Dendritic cell treated with granulocyte-macrophage colony-stimulating factor and Interleukin-4, amounts not matched to agents 40 ng/mL and 50 ng/mL, for 4 days (primary cell): ENCODE data around the gene IRF9.
A peak's percentile ranks its signal among the peaks of the same experiment; 100 is the strongest.

Experiments
- H3K27ac Mint-ChIP-seq: one replicate; pipeline ENCODE4 v1.8.0; 2022; ENCODE audit warnings: mild to moderate bottlenecking, mixed read lengths
- H3K27me3 Mint-ChIP-seq: one replicate; pipeline ENCODE4 v1.8.0; 2022; ENCODE audit warnings: mild to moderate bottlenecking, mixed read lengths
- H3K36me3 Mint-ChIP-seq: one replicate; pipeline ENCODE4 v1.8.0; 2022; ENCODE audit warnings: low read depth, mixed read lengths
- H3K4me1 Mint-ChIP-seq: one replicate; pipeline ENCODE4 v1.8.0; 2022; ENCODE audit warnings: low read depth, mixed read lengths
- H3K4me3 Mint-ChIP-seq: one replicate; pipeline ENCODE4 v1.8.0; 2022; ENCODE audit warnings: mild to moderate bottlenecking, moderate library complexity, mixed read lengths
- H3K9me3 Mint-ChIP-seq: one replicate; pipeline ENCODE4 v1.8.0; 2022; ENCODE audit warnings: mixed read lengths
- intact Hi-C: fragments of 100-400 bp; cut with micrococcal nuclease; formaldehyde crosslinking; loops from one replicate; pipeline ENCODE4 v1.15.0; 2022

IRF9 gene, protein sequence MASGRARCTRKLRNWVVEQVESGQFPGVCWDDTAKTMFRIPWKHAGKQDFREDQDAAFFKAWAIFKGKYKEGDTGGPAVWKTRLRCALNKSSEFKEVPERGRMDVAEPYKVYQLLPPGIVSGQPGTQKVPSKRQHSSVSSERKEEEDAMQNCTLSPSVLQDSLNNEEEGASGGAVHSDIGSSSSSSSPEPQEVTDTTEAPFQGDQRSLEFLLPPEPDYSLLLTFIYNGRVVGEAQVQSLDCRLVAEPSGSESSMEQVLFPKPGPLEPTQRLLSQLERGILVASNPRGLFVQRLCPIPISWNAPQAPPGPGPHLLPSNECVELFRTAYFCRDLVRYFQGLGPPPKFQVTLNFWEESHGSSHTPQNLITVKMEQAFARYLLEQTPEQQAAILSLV

DNA sequence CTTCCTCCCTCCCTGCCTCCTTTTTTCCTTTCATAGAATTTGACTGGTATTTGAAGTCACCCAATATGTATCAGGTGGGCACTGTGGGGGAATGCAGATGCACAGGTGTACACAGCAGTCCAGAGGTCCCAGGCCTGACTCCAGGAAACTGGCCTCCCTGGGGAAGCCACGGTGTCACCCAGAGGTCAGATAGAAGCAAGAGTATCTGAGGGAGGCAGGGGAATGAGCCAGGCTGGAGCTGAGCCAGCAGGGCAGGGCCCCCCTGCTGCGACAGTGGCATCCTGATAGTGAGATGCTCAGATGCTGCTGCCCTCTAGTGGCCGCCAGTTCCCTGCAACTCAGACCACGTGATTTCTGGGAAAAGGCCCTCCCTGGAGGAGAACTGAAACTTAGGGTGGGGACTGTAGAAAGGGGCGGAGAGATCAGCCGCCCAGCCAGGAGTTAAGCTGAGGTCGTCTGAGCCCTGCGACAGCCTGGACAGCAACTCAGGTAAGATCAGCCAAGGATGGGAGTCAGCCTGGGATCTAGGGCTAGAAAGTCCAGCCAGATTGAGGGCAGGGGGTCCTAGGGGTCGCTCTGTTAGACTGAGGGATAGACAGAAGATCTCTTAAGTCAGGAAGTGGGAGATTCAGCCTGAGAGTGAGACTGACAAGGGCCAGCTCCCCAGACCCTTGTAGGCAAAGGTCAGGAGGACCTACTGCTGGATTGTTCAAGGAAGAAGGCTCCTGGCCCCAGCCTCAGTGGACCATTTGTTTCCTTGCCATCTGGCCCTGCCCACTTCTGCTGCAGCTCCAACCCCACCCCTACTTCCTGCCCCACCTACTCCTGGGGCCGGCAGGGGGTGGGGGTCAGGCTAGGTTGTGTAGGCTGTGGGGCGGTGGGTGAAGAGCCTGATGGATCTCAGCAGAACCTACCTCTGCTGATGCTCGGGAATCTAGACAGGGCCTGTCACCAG, at the start of gene IRF9:
Gene IRF9, plus strand, starts transcription at position 416 of the 955 bp plus-strand sequence. CDS start 880 bp downstream, outside the sequence.
- no peaks in the 10 kb centered on the region for H3K9me3 Mint-ChIP-seq
- peak within 1 kb of the TSS; percentile 95 for H3K4me3 Mint-ChIP-seq
- H3K4me1 Mint-ChIP-seq = peaks cover 66% of the 10 kb centered on the region
- peak within 1 kb of the TSS; percentile 93 for H3K27ac Mint-ChIP-seq
- intact Hi-C loops = loop anchor here (1.0 to 5.0 kb wide), 5 partner anchors 14 to 104 kb away; partner anchors contain the start of genes DCAF11, NRL, PCK2 and RNF31
- peaks cover 98% of the 10 kb centered on the region for H3K36me3 Mint-ChIP-seq
- no peaks in the 10 kb centered on the region for H3K27me3 Mint-ChIP-seq

DNA sequence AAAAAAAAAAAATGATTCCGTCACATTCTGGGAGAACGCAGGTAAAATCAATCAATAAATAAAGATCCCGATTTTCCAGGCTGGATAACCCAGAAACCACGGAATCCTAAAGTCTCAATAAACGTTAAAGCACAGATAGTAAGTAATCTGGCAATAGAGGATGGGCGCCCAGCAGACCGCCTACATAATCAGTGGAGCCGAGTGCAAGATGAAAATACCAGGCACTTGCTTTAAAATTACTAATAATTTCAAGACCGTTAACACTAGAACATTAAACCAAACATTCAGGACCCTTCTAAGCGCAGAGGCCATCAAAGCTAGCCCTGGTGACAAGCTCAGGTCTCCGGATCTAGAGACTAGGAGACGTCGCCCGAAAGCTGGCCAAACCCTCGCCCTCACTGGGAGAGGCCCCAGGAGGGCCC, 47.7 kb upstream of the IRF9 start:
- H3K27ac Mint-ChIP-seq = peak overlapping the region; percentile 100
- intact Hi-C loops = loop anchor here (10.0 kb wide), 1 partner anchor 101 kb away; the partner anchor contains the start of genes CHMP4A and MDP1
- H3K4me1 Mint-ChIP-seq = peaks cover 47% of the 10 kb centered on the region
- H3K4me3 Mint-ChIP-seq = peak overlapping the region; percentile 88
- peaks cover 45% of the 10 kb centered on the region for H3K36me3 Mint-ChIP-seq
- no peaks in the 10 kb centered on the region for H3K9me3 Mint-ChIP-seq
- no peaks in the 10 kb centered on the region for H3K27me3 Mint-ChIP-seq

DNA sequence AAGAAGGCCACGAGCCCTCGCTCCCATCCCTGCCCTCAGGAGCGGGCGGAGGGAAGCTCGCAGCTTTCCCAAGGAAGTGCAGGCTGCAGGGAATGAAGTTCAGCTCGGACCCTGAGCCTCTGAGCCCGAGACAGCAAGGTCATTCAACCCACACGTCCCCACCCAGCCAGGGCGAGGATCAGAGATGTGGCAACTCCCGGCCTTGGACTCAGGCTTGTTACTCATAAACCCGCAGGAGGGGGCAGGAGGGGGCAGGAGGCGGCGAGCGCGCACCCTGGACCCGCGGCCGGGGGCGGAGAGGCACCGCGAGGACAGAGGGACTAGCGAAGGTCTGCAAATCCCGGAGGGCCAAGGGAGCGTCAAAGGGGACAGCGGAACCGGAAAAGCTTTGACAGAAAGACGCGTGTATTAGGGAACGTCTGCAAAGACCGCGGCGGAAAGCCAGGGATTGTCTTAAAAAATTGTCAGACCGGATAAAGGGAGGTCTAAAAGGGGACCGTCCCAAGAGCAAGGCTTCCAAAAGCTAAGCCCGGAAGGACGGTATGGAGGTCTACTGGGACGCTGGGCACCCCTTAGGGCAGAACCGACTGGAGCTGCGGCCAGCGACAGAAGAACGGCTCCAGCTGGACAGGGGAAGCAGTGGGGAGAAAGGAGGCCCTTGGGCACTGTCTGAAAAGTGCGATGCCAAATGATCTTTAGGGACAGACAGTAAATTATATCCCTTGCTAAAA, 47.1 kb upstream of the IRF9 start:
- Mint-ChIP-seq H3K36me3 (peaks cover 51% of the 10 kb centered on the region), H3K27me3 (no peaks in the 10 kb centered on the region), H3K9me3 (no peaks in the 10 kb centered on the region), H3K4me3 (peak overlapping the region; percentile 88), H3K4me1 (peaks cover 42% of the 10 kb centered on the region), H3K27ac (peak overlapping the region; percentile 100)
- intact Hi-C loops = loop anchor here (1.0 to 10.0 kb wide), 6 partner anchors 20 to 101 kb away; partner anchors contain the start of genes CHMP4A, EMC9, IPO4 and IRF9

DNA sequence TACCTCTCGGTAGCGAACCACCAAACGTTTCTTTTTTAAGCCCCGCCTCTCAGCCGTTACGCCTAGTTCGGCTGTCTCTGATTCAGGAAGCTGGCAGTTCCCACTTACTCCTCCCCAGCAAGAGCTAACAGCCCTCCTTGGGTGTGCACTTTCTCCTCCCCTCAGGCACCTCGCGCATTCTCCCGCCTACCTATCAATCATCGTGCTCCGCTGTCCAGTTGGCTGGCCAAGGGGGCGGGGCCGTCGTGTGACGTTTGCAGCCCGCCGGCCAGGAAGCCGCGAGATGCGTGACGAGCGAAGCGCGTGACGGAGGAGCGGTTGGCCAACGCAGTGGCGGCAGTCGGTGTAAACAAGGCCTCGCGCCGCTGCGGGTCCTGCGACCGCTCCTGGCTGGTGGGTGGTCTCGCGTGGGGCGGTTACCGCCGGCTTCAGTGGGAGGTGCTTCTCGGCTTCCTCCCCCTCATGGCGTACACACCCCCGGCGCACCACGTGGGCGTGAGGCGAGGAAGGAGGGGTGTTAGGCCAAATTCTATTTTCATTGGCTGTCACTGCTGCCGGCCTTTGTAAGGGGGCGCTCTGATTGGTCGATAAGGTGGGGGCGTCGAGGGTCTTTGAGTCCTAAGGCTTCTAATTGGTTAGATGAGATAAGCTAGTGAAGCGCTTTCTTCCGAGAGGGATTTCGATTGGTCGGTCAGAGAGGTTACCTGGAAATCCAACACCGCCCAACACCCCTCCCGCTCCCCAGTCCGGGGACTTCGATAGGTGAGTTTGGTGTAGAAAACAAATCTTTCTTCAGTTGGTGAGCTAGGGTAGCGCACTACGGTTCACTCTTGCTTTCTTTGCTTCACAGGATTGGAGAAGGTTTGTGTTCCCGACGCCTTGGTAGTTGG, 46.3 kb upstream of the IRF9 start, which contains the start of the genes DCAF11 and NRL:
Gene DCAF11, plus strand, starts transcription at position 246 of the 890 bp plus-strand sequence. CDS start 818 bp downstream, outside the sequence.
Gene NRL, minus strand, starts transcription at position 418 of the 890 bp plus-strand sequence. CDS start 32,101 bp downstream, outside the sequence.
- intact Hi-C loops = loop anchor here (1.0 to 10.0 kb wide), 7 partner anchors 20 to 100 kb away; partner anchors contain the start of genes CHMP4A, EMC9, IPO4 and IRF9
- Mint-ChIP-seq H3K27me3 (no peaks in the 10 kb centered on the region), H3K4me1 (peaks cover 41% of the 10 kb centered on the region), H3K4me3 (peak within 1 kb of the TSS; percentile 88), H3K27ac (peak within 1 kb of the TSS; percentile 100), H3K36me3 (peaks cover 59% of the 10 kb centered on the region), H3K9me3 (no peaks in the 10 kb centered on the region)

DNA sequence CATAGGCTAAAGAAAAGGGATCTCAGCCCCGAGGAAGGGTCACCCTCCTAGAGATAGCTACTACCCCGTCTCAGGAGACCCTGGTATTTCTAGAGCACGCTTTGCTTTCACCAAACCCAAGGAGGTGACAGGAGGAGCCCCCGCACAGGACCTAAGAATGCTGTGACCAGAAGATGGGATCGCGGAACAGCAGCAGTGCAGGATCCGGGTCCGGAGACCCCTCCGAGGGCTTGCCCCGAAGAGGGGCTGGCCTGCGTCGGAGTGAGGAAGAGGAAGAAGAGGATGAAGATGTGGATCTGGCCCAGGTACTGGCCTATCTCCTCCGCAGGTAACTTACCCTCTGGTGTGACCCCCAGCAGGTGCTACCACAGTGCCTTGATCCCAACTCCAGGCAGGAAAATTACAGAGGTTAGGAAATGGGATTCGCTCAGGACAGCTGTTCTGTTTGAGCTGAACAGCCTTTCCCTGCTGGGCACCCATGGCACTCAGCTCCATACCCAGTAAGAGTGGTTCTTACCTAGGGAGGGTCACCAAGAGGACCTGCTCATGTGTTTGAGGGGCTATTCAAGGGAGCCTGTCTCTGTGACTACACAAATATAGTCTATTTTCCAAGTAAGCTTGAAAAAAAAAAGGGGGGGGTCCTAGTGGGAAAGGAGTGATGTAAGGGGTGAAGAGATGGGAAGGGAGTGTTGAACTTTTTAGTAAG, 45.5 kb upstream of the IRF9 start:
- peaks cover 67% of the 10 kb centered on the region for H3K36me3 Mint-ChIP-seq
- H3K27ac Mint-ChIP-seq = peak overlapping the region; percentile 100
- intact Hi-C loops = loop anchor here (1.0 to 10.0 kb wide), 2 partner anchors 21 to 99 kb away; partner anchors contain the start of genes CHMP4A, MDP1 and PSME1
- peak overlapping the region; percentile 88 for H3K4me3 Mint-ChIP-seq
- H3K9me3 Mint-ChIP-seq = no peaks in the 10 kb centered on the region
- H3K27me3 Mint-ChIP-seq = no peaks in the 10 kb centered on the region
- H3K4me1 Mint-ChIP-seq = peaks cover 41% of the 10 kb centered on the region

DNA sequence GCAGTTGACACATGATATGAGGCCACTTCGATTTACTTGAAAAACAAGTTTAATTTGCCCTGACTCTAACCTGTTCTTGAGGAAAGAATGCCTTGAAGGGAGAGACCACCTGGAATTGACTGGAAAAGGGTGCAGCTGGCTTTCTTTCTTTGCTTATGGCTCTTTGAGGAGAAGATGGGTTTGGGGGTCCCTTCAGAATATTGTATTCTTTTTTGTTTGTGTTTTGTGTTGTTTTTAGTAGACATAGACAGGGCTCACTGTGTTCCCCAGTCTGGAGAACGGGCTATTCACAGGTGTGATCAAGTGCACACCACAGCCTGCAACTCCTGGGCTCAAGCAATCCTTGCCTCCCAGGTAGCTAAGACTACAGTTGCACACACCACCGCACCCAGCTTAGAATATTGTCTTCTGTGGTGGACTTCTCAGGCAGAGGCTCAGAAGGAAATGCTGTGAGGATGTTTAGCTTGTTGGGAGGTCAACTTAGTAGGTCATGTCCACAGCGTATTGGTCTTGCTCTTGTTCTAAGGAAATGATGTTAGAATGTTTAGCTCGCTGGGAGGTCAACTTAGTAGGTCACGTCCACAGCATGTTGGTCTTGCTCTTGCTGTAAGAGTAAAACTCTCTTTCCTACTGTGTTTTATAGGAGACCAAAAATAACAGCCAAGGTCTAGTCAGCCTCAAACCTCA, 44.8 kb upstream of the IRF9 start:
- Mint-ChIP-seq H3K4me3 (peak overlapping the region; percentile 88), H3K27me3 (no peaks in the 10 kb centered on the region), H3K36me3 (peaks cover 74% of the 10 kb centered on the region), H3K27ac (peak overlapping the region; percentile 48), H3K9me3 (no peaks in the 10 kb centered on the region), H3K4me1 (peaks cover 36% of the 10 kb centered on the region)
- intact Hi-C loops = loop anchor here (10.0 kb wide), 1 partner anchor 99 kb away; the partner anchor contains the start of genes CHMP4A and MDP1

DNA sequence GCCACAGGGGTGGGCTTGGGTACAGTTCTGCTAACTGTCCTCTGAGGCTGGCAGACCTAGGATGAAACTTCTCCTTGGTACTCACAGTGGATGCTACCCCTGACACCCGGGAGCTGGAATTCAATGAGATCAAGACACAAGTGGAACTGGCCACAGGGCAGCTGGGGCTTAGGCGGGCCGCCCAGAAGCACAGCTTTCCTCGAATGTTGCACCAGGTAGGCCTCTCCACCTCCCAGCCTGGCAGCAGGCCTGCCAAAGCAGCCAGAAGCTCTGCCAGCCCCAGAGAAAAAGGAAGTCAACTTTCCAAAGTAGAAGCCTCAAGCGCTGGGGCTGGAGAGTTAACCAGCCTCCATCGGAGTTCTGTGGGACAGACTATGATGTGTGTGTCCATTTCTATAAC, 43.9 kb upstream of the IRF9 start:
- intact Hi-C loops = loop anchor here (10.0 kb wide), 1 partner anchor 98 kb away; the partner anchor contains the start of genes CHMP4A and MDP1
- peaks cover 36% of the 10 kb centered on the region for H3K4me1 Mint-ChIP-seq
- no peaks in the 10 kb centered on the region for H3K27me3 Mint-ChIP-seq
- no peak overlapping the region for H3K4me3 Mint-ChIP-seq
- H3K27ac Mint-ChIP-seq = peak overlapping the region; percentile 48
- no peaks in the 10 kb centered on the region for H3K9me3 Mint-ChIP-seq
- peaks cover 83% of the 10 kb centered on the region for H3K36me3 Mint-ChIP-seq

DNA sequence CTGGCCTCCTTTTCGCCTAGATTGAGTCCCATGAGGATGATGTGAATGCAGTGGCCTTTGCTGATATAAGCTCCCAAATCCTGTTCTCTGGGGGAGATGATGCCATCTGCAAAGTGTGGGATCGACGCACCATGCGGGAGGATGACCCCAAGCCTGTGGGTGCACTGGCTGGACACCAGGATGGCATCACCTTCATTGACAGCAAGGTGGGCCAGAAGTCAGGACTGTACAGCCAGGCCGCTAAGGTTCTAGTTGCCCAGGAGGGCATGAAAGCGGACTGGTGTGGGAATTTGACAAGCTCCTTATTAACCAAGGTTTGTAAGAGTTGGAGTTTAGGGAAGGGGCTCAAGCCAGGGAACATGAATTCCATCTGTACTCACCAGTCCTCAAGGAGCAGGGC, 41.4 kb upstream of the IRF9 start:
- intact Hi-C loops = loop anchor here (10.0 kb wide), 1 partner anchor 95 kb away; the partner anchor contains the start of genes CHMP4A and MDP1
- no peak overlapping the region for H3K4me3 Mint-ChIP-seq
- H3K27me3 Mint-ChIP-seq = no peaks in the 10 kb centered on the region
- H3K9me3 Mint-ChIP-seq = no peaks in the 10 kb centered on the region
- H3K4me1 Mint-ChIP-seq = peaks cover 39% of the 10 kb centered on the region
- no peak overlapping the region for H3K27ac Mint-ChIP-seq
- H3K36me3 Mint-ChIP-seq = peaks cover 96% of the 10 kb centered on the region

DNA sequence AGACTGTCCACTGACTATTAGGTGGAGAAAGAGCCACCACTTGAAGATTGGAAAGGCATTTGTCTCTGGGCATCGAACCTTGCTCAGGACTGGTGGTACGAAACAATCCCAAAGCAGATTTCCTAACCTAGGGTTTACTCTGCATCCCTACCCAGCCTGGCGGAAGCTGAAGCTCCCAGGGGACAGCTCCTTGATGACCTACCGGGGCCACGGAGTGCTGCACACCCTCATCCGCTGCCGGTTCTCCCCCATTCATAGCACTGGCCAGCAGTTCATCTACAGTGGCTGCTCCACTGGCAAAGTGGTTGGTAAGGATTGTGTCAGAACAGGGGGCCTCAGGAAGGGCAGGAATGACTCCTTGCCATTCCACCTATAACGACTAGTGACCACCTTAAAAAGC, 39.9 kb upstream of the IRF9 start:
- Mint-ChIP-seq H3K4me3 (no peak overlapping the region), H3K9me3 (no peaks in the 10 kb centered on the region), H3K27ac (no peak overlapping the region), H3K36me3 (peaks cover 92% of the 10 kb centered on the region), H3K27me3 (no peaks in the 10 kb centered on the region), H3K4me1 (peaks cover 27% of the 10 kb centered on the region)
- intact Hi-C loops = no loop called here

DNA sequence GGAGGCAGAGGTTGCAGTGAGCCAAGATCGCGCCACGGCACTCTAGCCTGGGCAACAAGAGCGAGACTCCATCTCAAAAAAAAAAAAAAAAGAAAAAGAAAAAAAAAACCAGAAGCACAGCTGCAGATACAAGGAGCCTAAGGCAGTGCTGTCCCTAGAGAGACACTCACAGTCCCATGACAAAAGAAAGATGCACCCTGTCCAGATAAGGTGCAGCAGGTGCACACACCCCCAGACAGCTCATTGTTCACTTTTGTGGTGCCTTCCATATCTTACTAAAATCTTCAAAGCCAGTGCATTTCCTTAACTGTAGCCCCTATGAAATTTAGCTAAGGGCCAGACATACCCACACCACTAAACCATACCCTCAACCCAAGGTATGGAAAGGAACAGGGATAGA, 38.6 kb upstream of the IRF9 start:
- no peaks in the 10 kb centered on the region for H3K27me3 Mint-ChIP-seq
- intact Hi-C loops = no loop called here
- peaks cover 15% of the 10 kb centered on the region for H3K4me1 Mint-ChIP-seq
- H3K9me3 Mint-ChIP-seq = no peaks in the 10 kb centered on the region
- no peak overlapping the region for H3K4me3 Mint-ChIP-seq
- H3K36me3 Mint-ChIP-seq = peaks cover 81% of the 10 kb centered on the region
- H3K27ac Mint-ChIP-seq = no peak overlapping the region

DNA sequence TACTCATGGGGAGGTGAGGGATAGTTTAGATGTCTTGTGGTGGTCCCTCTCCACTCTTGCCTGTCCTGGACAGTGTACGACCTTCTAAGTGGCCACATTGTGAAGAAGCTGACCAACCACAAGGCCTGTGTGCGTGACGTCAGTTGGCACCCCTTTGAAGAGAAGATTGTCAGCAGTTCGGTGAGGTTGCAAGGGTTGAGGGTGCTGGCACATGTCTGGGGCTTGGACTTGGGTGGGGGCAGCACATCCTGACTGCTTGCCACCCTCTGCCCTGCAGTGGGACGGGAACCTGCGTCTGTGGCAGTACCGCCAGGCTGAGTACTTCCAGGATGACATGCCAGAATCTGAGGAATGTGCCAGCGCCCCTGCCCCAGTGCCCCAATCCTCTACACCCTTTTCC, 38.2 kb upstream of the IRF9 start:
- intact Hi-C loops = no loop called here
- Mint-ChIP-seq H3K27ac (no peak overlapping the region), H3K36me3 (peaks cover 76% of the 10 kb centered on the region), H3K4me1 (peaks cover 11% of the 10 kb centered on the region), H3K4me3 (no peak overlapping the region), H3K9me3 (no peaks in the 10 kb centered on the region), H3K27me3 (no peaks in the 10 kb centered on the region)
